GM19452 (cell line): Measurements from ENCODE around the gene TNPO1.
"Not testable (repeated sequence)": the region's sequence is repeated elsewhere in the genome, so short reads cannot be mapped to it uniquely, and the experiment has no call there.

ENCODE experiments used
- ATAC-seq: cut with Tn5 transposase; IDR thresholded peaks from one replicate; pipeline ENCODE4 v1.9.1; 2021; ENCODE audit not compliant: unreplicated experiment

TNPO1 gene

GRCh38 chr5:72816284-72817075, at the start of gene TNPO1:
TSS of gene TNPO1 (plus strand) at chr5:72816661. CDS start at chr5:72816738, 77 bp downstream.
- ATAC-seq, result peak; percentile 78

- no peak for ATAC-seq
Observed at GRCh38 chr5:72767289-72768010, 49.0 kb upstream of the TNPO1 start.

- no peak for ATAC-seq
Observed at GRCh38 chr5:72770266-72770665, 46.2 kb upstream of the TNPO1 start.

- ATAC-seq, result no peak
Observed at GRCh38 chr5:72776684-72777083, 39.8 kb upstream of the TNPO1 start.

GRCh38 chr5:72779520-72779919, 36.9 kb upstream of the TNPO1 start:
- no peak for ATAC-seq

- no peak for ATAC-seq
Observed at GRCh38 chr5:72783354-72783753, 33.1 kb upstream of the TNPO1 start.

- no peak for ATAC-seq
Observed at GRCh38 chr5:72784129-72784528, 32.3 kb upstream of the TNPO1 start.

GRCh38 chr5:72785801-72786200, 30.7 kb upstream of the TNPO1 start:
- no peak for ATAC-seq

- no peak for ATAC-seq
Observed at GRCh38 chr5:72786676-72787075, 29.8 kb upstream of the TNPO1 start.

GRCh38 chr5:72788866-72789505, 27.5 kb upstream of the TNPO1 start:
- ATAC-seq, result no peak

GRCh38 chr5:72790186-72790585, 26.3 kb upstream of the TNPO1 start:
- ATAC-seq, result no peak

- ATAC-seq, result not testable (repeated sequence)
Observed at GRCh38 chr5:72792662-72793061, 23.8 kb upstream of the TNPO1 start.

- no peak for ATAC-seq
Observed at GRCh38 chr5:72796001-72796400, 20.5 kb upstream of the TNPO1 start.

- ATAC-seq, result no peak
Observed at GRCh38 chr5:72799721-72800120, 16.7 kb upstream of the TNPO1 start.

- ATAC-seq, result not testable (repeated sequence)
Observed at GRCh38 chr5:72808637-72809036, 7.8 kb upstream of the TNPO1 start.

GRCh38 chr5:72811849-72812248, 4.6 kb upstream of the TNPO1 start:
- no peak for ATAC-seq

GRCh38 chr5:72812488-72812887, 4.0 kb upstream of the TNPO1 start:
- no peak for ATAC-seq

- no peak for ATAC-seq
Observed at GRCh38 chr5:72814104-72814503, 2.4 kb upstream of the TNPO1 start.

GRCh38 chr5:72814864-72815263, 1.6 kb upstream of the TNPO1 start:
- ATAC-seq, result no peak

GRCh38 chr5:72815580-72816283, 729 bp upstream of the TNPO1 start:
- no peak for ATAC-seq

- ATAC-seq, result peak; percentile 34
Observed at GRCh38 chr5:72817076-72817481, 618 bp downstream of the TNPO1 start.
